HFF-Myc (cell line): ENCODE measurements around the gene AQP12A.
"Not testable (repeated sequence)": the region's sequence is repeated elsewhere in the genome, so short reads cannot be mapped to it uniquely, and the experiment has no call there.

Experiments used
- DNase-seq: peaks from one replicate; pipeline ENCODE4 v3.0.0-alpha.2; 2011; ENCODE audit warnings: low read depth; ENCODE audit errors: extremely low read depth
- H3K4me3 ChIP-seq: replicated peaks from 2 replicates; pipeline ENCODE4 v1.5.1; 2011; ENCODE audit warnings: low read depth, mild to moderate bottlenecking, control low read depth, low read length
- CTCF ChIP-seq: IDR thresholded peaks from 2 replicates; pipeline ENCODE4 v1.5.1; 2012; ENCODE audit warnings: mild to moderate bottlenecking, low read depth, low read length, control low read depth; ENCODE audit errors: missing control alignments

AQP12A gene

GRCh38 chr2:240691631-240692420, at the start of gene AQP12A:
TSS of gene AQP12A (plus strand) at chr2:240691866. CDS start at chr2:240691914, 48 bp downstream.
- not testable (repeated sequence) for DNase-seq, H3K4me3 ChIP-seq

- H3K4me3 ChIP-seq: no peak overlapping the region
- no peak for TF ChIP-seq CTCF
- no peak for DNase-seq
Measured at GRCh38 chr2:240642061-240642805, 49.4 kb upstream of the AQP12A start.

- H3K4me3 ChIP-seq: no peak overlapping the region
- no peak for DNase-seq
- no peak for TF ChIP-seq CTCF
Measured at GRCh38 chr2:240642806-240643092, 48.9 kb upstream of the AQP12A start.

- no peak for TF ChIP-seq CTCF
- no peak for DNase-seq
- no peak overlapping the region for H3K4me3 ChIP-seq
Measured at GRCh38 chr2:240643093-240643810, 48.4 kb upstream of the AQP12A start.

GRCh38 chr2:240643811-240644150, 47.9 kb upstream of the AQP12A start:
- no peak for TF ChIP-seq CTCF

GRCh38 chr2:240644171-240644651, 47.5 kb upstream of the AQP12A start:
- no peak for TF ChIP-seq CTCF
- no peak for DNase-seq
- H3K4me3 ChIP-seq: no peak overlapping the region

More at GRCh38 chr2:240643811-240644150, 47.9 kb upstream of the AQP12A start:
- DNase-seq: no peak
- H3K4me3 ChIP-seq: no peak overlapping the region

- TF ChIP-seq CTCF: no peak
- DNase-seq: no peak
- H3K4me3 ChIP-seq: no peak overlapping the region
Measured at GRCh38 chr2:240644859-240645301, 46.8 kb upstream of the AQP12A start.
